HG03432 (cell line): ENCODE measurements around the gene CASKIN2.

Source experiments
- ATAC-seq: cut with Tn5 transposase; IDR thresholded peaks from one replicate; pipeline ENCODE4 v1.9.1; 2021; ENCODE audit warnings: mild to moderate bottlenecking, moderate library complexity; ENCODE audit not compliant: unreplicated experiment

The CASKIN2 gene

GRCh38 chr17:75507733-75508719, 7.3 kb downstream of the CASKIN2 start:
- ATAC-seq, result no peak

DNA sequence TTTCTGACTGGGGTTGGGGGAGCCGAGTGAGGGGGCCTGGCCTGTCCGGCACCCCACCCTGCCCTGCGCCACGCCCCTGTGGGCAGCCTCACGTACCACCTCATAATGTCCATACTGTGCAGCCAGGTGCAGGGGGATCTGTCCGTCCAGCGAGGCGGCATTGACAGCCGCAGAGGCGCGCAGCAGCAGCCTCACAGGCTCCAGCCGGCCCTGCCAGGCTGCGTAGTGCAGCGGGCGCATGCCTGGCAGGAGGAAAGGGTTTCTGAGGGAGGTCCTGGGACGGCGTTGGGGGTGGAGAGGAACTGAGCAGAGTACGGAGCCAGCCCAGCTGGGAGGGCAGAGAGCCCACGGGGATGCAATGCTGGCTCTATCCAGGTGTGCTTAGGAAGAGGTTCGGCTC, 8.4 kb downstream of the CASKIN2 start:
- no peak for ATAC-seq

DNA sequence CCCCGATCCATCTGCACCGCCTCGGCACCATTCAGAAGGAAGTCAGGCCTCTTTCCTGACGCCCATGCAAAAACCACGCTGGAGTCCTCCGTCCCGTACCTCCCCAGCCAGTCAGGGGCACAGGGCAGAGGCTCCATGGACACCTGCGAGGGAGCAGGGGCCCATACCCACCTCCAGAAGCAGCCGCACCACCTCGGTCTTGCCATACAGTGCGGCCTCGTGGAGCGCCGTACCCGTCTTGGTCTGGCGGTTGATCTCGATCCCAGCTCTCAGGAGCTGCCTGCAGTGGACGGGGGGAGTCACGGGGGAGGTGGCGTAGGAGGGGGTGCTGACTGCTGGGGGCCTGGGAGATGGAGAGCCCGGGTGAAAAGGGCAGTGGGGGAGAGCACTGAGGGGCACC, 9.2 kb downstream of the CASKIN2 start:
- ATAC-seq, result no peak

DNA sequence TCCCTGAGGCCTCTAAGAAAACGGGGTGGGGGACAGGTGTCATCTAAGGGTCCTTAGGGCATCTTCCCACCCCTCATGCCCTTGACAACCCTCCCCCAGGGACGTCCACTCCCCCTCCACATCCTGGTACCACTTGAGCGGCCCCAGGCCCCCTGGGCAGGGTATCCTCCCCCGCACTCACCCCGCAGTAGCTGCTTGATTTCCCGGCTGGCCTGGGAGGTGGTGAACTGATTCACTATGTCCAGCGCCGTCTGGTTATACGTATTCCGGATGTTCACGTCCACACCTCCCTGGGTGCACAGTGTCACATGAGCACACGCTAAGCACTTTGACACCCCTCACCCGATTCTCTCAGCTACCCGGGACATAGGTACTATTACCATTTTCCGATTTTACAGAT, 9.7 kb downstream of the CASKIN2 start:
- ATAC-seq, result no peak

GRCh38 chr17:75505152-75505409, 10.3 kb downstream of the CASKIN2 start:
- ATAC-seq, result no peak

- no peak for ATAC-seq
These were observed 10.8 kb downstream of the CASKIN2 start for GRCh38 chr17:75504347-75505151.

GRCh38 chr17:75503976-75504346, 11.4 kb downstream of the CASKIN2 start:
- ATAC-seq, result no peak

- no peak for ATAC-seq
These were observed 11.9 kb downstream of the CASKIN2 start for GRCh38 chr17:75503337-75503950.

DNA sequence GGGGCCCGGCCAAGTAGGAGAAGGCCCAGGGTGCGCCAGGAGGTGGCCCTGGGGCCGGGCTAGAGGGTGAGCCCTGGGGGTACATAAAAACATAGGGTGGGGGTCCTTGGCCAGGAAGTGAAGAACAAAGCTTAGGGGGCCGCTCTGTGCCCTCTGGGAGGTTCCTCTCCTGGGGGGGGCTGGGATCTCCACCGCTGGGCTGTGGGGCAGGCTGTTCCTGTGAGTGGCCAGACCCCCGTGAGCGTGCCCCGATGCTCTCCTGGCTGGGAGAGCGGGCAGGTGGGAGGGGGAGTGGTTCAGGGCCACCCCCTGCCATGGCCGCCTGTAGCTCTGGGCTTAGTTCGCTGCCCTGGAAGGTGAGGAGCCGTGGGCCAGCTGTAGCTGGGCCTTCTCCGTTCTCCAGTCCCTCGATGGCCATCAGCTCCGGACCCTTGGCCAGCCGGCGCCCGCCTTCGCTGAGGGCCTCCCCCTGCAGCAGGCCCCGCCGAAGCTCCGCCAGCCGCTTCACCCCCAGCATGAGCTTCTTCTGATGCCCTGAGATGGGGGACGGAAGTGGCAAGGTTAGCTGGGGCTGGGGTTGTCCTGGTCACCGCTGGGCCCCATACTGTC, 12.5 kb downstream of the CASKIN2 start:
- ATAC-seq, result no peak

- ATAC-seq, result no peak
These were observed 13.1 kb downstream of the CASKIN2 start for GRCh38 chr17:75502072-75502720.

- no peak for ATAC-seq
These were observed 13.8 kb downstream of the CASKIN2 start for GRCh38 chr17:75501378-75502071.

DNA sequence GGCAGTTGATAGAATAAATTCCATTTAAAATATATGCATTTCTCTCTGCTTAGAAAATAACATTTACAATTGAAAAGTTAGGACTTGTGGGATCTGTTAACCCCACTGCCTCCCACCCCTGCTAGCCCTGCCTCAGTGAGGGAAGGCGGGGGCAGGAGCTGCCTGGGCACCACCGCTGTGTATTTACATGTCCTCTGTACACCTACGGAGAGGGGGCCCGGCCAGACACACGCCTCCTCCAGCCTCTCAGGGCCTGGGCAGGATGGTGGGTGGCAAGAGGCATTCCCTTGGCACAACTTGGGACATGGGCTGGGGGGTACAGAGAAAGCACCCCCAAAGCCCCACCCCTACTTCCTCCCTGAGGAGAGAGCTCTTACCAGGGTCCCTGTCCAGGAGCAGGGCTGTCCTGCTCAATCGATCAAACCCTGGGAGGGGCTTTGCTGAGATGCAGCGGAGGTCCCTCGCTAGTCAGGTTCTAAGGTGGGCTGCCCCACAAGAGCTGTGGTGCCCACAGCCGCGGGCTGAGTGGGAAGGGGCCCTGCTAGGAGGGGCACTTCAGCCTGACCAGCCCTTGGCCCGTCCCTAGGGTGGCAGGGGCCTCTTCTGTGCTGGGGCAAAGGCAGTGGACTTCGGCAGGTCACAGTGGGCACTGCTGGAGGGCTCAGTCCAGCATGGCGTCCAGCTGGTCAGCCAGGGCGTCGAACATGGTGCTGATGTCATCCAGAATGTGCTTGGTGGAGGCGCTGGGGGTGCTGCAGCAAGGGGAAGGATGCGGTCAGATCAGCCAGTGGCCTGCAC, 14.7 kb downstream of the CASKIN2 start:
- no peak for ATAC-seq

GRCh38 chr17:75499313-75500022, 15.9 kb downstream of the CASKIN2 start:
- ATAC-seq, result no peak

GRCh38 chr17:75498726-75499213, 16.6 kb downstream of the CASKIN2 start:
- no peak for ATAC-seq

GRCh38 chr17:75498039-75498725, 17.2 kb downstream of the CASKIN2 start:
- ATAC-seq, result no peak

DNA sequence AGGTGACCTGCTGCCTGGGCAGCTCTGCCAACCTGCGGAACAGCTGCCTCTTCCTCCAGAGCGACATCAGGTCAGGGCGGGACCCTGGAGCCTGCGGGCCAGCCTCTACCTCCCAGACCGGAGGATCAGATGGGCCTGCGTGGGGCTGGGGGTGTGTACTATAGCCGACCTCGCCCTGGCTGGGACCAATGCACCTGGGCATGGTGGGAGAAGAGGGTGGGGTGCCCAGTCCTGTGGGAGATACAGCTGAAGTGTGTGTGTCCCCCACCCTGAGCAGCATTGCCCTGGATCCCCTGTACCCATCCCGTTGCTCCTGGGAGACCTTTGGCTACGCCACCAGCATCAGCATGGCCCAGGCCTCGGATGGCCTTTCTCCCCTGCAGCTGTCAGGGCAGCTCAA, 19.3 kb downstream of the CASKIN2 start:
- ATAC-seq, result no peak

GRCh38 chr17:75494326-75494877, 20.9 kb downstream of the CASKIN2 start:
- ATAC-seq, result no peak
